H9 (cell line): Measurements from ENCODE around the gene CMTM5. TPM values are rescaled to one million over a fixed set of nuclear protein-coding genes. Genes with fewer than 3 reads are reported as not detected.

Experiments used
- DNase-seq: peaks from one replicate; pipeline ENCODE4 v3.0.0-alpha.2; 2017
- H2AFZ ChIP-seq: one replicate; pipeline ENCODE4 v1.6.1; 2013; ENCODE audit warnings: mild to moderate bottlenecking, low read length, control low read depth, moderate library complexity
- H2AK5ac ChIP-seq: 2 replicates; pipeline ENCODE4 v1.6.1; 2013; ENCODE audit warnings: low read length, control low read depth, mixed read lengths; ENCODE audit not compliant: insufficient read length
- H2BK120ac ChIP-seq: one replicate; pipeline ENCODE4 v1.6.1; 2013; ENCODE audit warnings: low read depth, mild to moderate bottlenecking, low read length, control low read depth, inconsistent platforms; ENCODE audit not compliant: poor library complexity, severe bottlenecking
- H2BK12ac ChIP-seq: 2 replicates; pipeline ENCODE4 v1.6.1; 2013; ENCODE audit warnings: low read length, control low read depth, mixed read lengths, low read depth; ENCODE audit not compliant: insufficient read length
- H2BK15ac ChIP-seq: 2 replicates; pipeline ENCODE4 v1.6.1; 2013; ENCODE audit warnings: low read depth, low read length, control low read depth
- H2BK20ac ChIP-seq: one replicate; pipeline ENCODE4 v1.6.1; 2013; ENCODE audit warnings: low read depth, mild to moderate bottlenecking, low read length, control low read depth, inconsistent platforms; ENCODE audit not compliant: poor library complexity, severe bottlenecking
- H2BK5ac ChIP-seq: 2 replicates; pipeline ENCODE4 v1.6.1; 2013; ENCODE audit warnings: low read length, control low read depth, mixed read lengths; ENCODE audit not compliant: insufficient read length
- H3K14ac ChIP-seq: 2 replicates; pipeline ENCODE4 v1.6.1; 2013; ENCODE audit warnings: low read length, control low read depth; ENCODE audit not compliant: insufficient read depth
- H3K18ac ChIP-seq: 2 replicates; pipeline ENCODE4 v1.6.1; 2013; ENCODE audit warnings: low read depth, mild to moderate bottlenecking, mixed read lengths, low read length, control low read depth; ENCODE audit not compliant: insufficient read length
- H3K23ac ChIP-seq: 2 replicates; pipeline ENCODE4 v1.6.1; 2013; ENCODE audit warnings: low read length, control low read depth, mixed read lengths, low read depth; ENCODE audit not compliant: insufficient read length
- H3K23me2 ChIP-seq: 2 replicates; pipeline ENCODE4 v1.6.1; 2013; ENCODE audit warnings: low read depth, mild to moderate bottlenecking, mixed read lengths, low read length, control low read depth; ENCODE audit not compliant: insufficient read length, poor library complexity, severe bottlenecking
- H3K27ac ChIP-seq: 2 replicates; pipeline ENCODE4 v1.5.1; 2013; ENCODE audit warnings: low read length, control low read depth, mixed read lengths, low read depth; ENCODE audit not compliant: insufficient read length
- H3K27me3 ChIP-seq: 2 replicates; pipeline ENCODE4 v1.6.1; 2013; ENCODE audit warnings: low read length, control low read depth, inconsistent platforms; ENCODE audit not compliant: insufficient read depth
- H3K4ac ChIP-seq: 2 replicates; pipeline ENCODE4 v1.6.1; 2013; ENCODE audit warnings: low read depth, mild to moderate bottlenecking, control low read depth, inconsistent platforms, low read length, moderate library complexity
- H3K4me1 ChIP-seq: 2 replicates; pipeline ENCODE4 v1.6.1; 2013; ENCODE audit warnings: low read length, control low read depth, inconsistent platforms; ENCODE audit not compliant: insufficient read depth
- H3K4me2 ChIP-seq: 2 replicates; pipeline ENCODE4 v1.6.1; 2013; ENCODE audit warnings: low read length, control low read depth, mixed read lengths; ENCODE audit not compliant: insufficient read length, insufficient read depth
- H3K56ac ChIP-seq: 2 replicates; pipeline ENCODE4 v1.6.1; 2013; ENCODE audit warnings: low read depth, mild to moderate bottlenecking, mixed read lengths, low read length, control low read depth; ENCODE audit not compliant: insufficient read length
- H3K79me1 ChIP-seq: 2 replicates; pipeline ENCODE4 v1.6.1; 2013; ENCODE audit warnings: low read depth, mild to moderate bottlenecking, moderate library complexity, low read length, control low read depth, inconsistent platforms; ENCODE audit not compliant: insufficient read depth, poor library complexity, severe bottlenecking
- H3K79me2 ChIP-seq: 2 replicates; pipeline ENCODE4 v1.6.1; 2013; ENCODE audit warnings: low read length, control low read depth, inconsistent platforms; ENCODE audit not compliant: insufficient read depth
- H3K9ac ChIP-seq: 2 replicates; pipeline ENCODE4 v1.6.1; 2013; ENCODE audit warnings: low read length, control low read depth, mixed read lengths; ENCODE audit not compliant: insufficient read length; ENCODE audit errors: extremely low read depth
- H3K9me3 ChIP-seq: one replicate; pipeline ENCODE4 v1.6.1; 2013; ENCODE audit warnings: low read depth, low read length, inconsistent platforms; ENCODE audit not compliant: control insufficient read depth
- H3T11ph ChIP-seq: one replicate; pipeline ENCODE4 v1.6.1; 2013; ENCODE audit warnings: mild to moderate bottlenecking, low read length, control low read depth, inconsistent platforms
- H4K20me1 ChIP-seq: one replicate; pipeline ENCODE4 v1.6.1; 2013; ENCODE audit not compliant: control insufficient read depth, insufficient read length, insufficient read depth
- H4K5ac ChIP-seq: 2 replicates; pipeline ENCODE4 v1.6.1; 2013; ENCODE audit warnings: low read depth, mild to moderate bottlenecking, mixed read lengths, low read length, control low read depth; ENCODE audit not compliant: insufficient read length
- H4K8ac ChIP-seq: replicated peaks from 2 replicates; pipeline ENCODE4 v1.6.1; 2013; ENCODE audit warnings: low read length, control low read depth, mixed read lengths, low read depth; ENCODE audit not compliant: insufficient read length
- H4K91ac ChIP-seq: 2 replicates; pipeline ENCODE4 v1.6.1; 2013; ENCODE audit warnings: low read depth, mild to moderate bottlenecking, moderate library complexity, mixed read lengths, low read length, control low read depth; ENCODE audit not compliant: insufficient read length
- H3K27ac Mint-ChIP-seq, 3 experiments: 2 replicates in 2 of 3; 3 replicates in 1 of 3; pipeline ENCODE4 v1.8.0; 2020 to 2021; ENCODE audit warnings: mixed read lengths in 3 of 3, mild to moderate bottlenecking in 1 of 3, moderate library complexity in 1 of 3
- H3K27me3 Mint-ChIP-seq: 2 replicates; pipeline ENCODE4 v1.8.0; 2021; ENCODE audit warnings: low read depth, mild to moderate bottlenecking, moderate library complexity, mixed read lengths
- H3K36me3 Mint-ChIP-seq, 3 experiments: 2 replicates in 2 of 3; 3 replicates in 1 of 3; pipeline ENCODE4 v1.8.0; 2020 to 2021; ENCODE audit warnings: low read depth in 3 of 3, mixed read lengths in 3 of 3; ENCODE audit not compliant: insufficient read depth in 1 of 3
- H3K4me1 Mint-ChIP-seq, 2 experiments: 2 replicates each; pipeline ENCODE4 v1.8.0; 2020; ENCODE audit warnings: mixed read lengths in 2 of 2
- H3K4me3 Mint-ChIP-seq, 2 experiments: 2 replicates in 1 of 2; 3 replicates in 1 of 2; pipeline ENCODE4 v1.8.0; 2020 to 2021; ENCODE audit warnings: mild to moderate bottlenecking in 2 of 2, mixed read lengths in 2 of 2, moderate library complexity in 1 of 2
- H3K9me3 Mint-ChIP-seq, 2 experiments: 2 replicates in 1 of 2; 3 replicates in 1 of 2; pipeline ENCODE4 v1.8.0; 2020; ENCODE audit warnings: mild to moderate bottlenecking in 2 of 2, mixed read lengths in 2 of 2, moderate library complexity in 1 of 2
- CTCF ChIP-seq: fragments of 200-600 bp; sonication (generic); conservative IDR thresholded peaks from 3 replicates; pipeline ENCODE4 v1.8.0; 2021; ENCODE audit warnings: antibody characterized with exemption, mild to moderate bottlenecking
- WGBS: extraction: QIAGEN DNeasy Blood & Tissue Kit; methylation state at CpG from one replicate; pipeline ENCODE4 v1.1.7; 2013; ENCODE audit warnings: missing lambda C conversion rate, low lambda C conversion rate, mixed read lengths; ENCODE audit not compliant: insufficient read length; ENCODE audit errors: extremely low coverage; 5-methylcytosine and 5-hydroxymethylcytosine counted together
- total RNA-seq: library from RNA; stranded (reverse); gene quantifications from 2 replicates; pipeline ENCODE4 v1.2.1, GENCODE V29; 2021

Gene CMTM5
- total RNA-seq, 1 experiment from 2014 or later, result not detected

- H3K18ac ChIP-seq, result no peak overlapping the region
- H4K91ac ChIP-seq, result no peak overlapping the region
- H3K79me2 ChIP-seq, result no peaks in the 10 kb centered on the region
- H2AFZ ChIP-seq, result no peak overlapping the region
- H3K4me3 Mint-ChIP-seq, result no peak overlapping the region
- H3K79me1 ChIP-seq, result no peaks in the 10 kb centered on the region
- no peak overlapping the region for H4K5ac ChIP-seq
- no peak overlapping the region for H2BK5ac ChIP-seq
- H3T11ph ChIP-seq, result no peak overlapping the region
- peaks cover 11 to 20% of the 10 kb centered on the region in 2 experiments for H3K4me1 Mint-ChIP-seq
- no peak overlapping the region for H2BK15ac ChIP-seq
- H3K27me3 Mint-ChIP-seq, result peaks cover 60% of the 10 kb centered on the region
- no peaks in the 10 kb centered on the region for H3K27me3 ChIP-seq
- no peak for DNase-seq
- no peak overlapping the region for H4K8ac ChIP-seq
- no peaks in the 10 kb centered on the region for H3K23me2 ChIP-seq
- H3K4me1 ChIP-seq, result no peaks in the 10 kb centered on the region
- no peak overlapping the region for H3K4ac ChIP-seq
- TF ChIP-seq CTCF, result no peak
- H3K9ac ChIP-seq, result no peak overlapping the region
- no peak overlapping the region for H2BK20ac ChIP-seq
- no CpG with 5 or more reads among the region's 4 CpGs for WGBS
- H3K56ac ChIP-seq, result no peak overlapping the region
- no peak overlapping the region for H2BK120ac ChIP-seq
- H3K9me3 Mint-ChIP-seq, result no peaks in the 10 kb centered on the region
- H2AK5ac ChIP-seq, result no peak overlapping the region
- no peaks in the 10 kb centered on the region for H3K9me3 ChIP-seq
- no peak overlapping the region for H3K4me2 ChIP-seq
- no peak overlapping the region for H3K14ac ChIP-seq
- no peak overlapping the region for H3K27ac ChIP-seq
- no peak overlapping the region for H2BK12ac ChIP-seq
- H4K20me1 ChIP-seq, result no peaks in the 10 kb centered on the region
- H3K36me3 Mint-ChIP-seq, result no peaks in the 10 kb centered on the region
- H3K27ac Mint-ChIP-seq, result no peak overlapping the region
- no peak overlapping the region for H3K23ac ChIP-seq
These were observed 27.1 kb downstream of the CMTM5 start for GRCh38 chr14:23403908-23404307.
